Liver (tissue), 3 donors: ENCODE data around the gene HOPX.

Experiments used
- ATF3 ChIP-seq: IDR thresholded peaks from 2 replicates; pipeline ENCODE4 v1.6.1; 2016; ENCODE audit warnings: antibody characterized with exemption
- CTCF ChIP-seq: fragments of 150-350 bp; IDR thresholded peaks from 2 replicates; pipeline ENCODE4 v1.5.1; 2017; ENCODE audit warnings: improper control_type of control experiment, low read depth, low read length; ENCODE audit not compliant: missing input control
- FOXA2 ChIP-seq: IDR thresholded peaks from 2 replicates; pipeline ENCODE4 v1.6.1; 2016; ENCODE audit warnings: antibody characterized with exemption
- GABPA ChIP-seq, 2 donors: IDR thresholded peaks in 1 of 2; conservative IDR thresholded peaks in 1 of 2; 2 replicates each; pipeline ENCODE4 v1.6.1; 2016; ENCODE audit warnings: antibody characterized with exemption in 2 of 2, mild to moderate bottlenecking in 1 of 2, moderate library complexity in 1 of 2
- HNF4G ChIP-seq: IDR thresholded peaks from 2 replicates; pipeline ENCODE4 v1.6.1; 2016; ENCODE audit warnings: antibody characterized with exemption
- JUND ChIP-seq, 2 donors: IDR thresholded peaks; 2 replicates each; pipeline ENCODE4 v1.6.1; 2016; ENCODE audit warnings: antibody characterized with exemption in 2 of 2
- MAX ChIP-seq: IDR thresholded peaks from 2 replicates; pipeline ENCODE4 v1.6.1; 2016; ENCODE audit warnings: antibody characterized with exemption
- REST ChIP-seq: IDR thresholded peaks from 2 replicates; pipeline ENCODE4 v1.6.1; 2016; ENCODE audit warnings: antibody characterized with exemption, mild to moderate bottlenecking
- SP1 ChIP-seq: IDR thresholded peaks from 2 replicates; pipeline ENCODE4 v1.6.1; 2018; ENCODE audit warnings: antibody characterized with exemption, mild to moderate bottlenecking
- TAF1 ChIP-seq: conservative IDR thresholded peaks from 2 replicates; pipeline ENCODE4 v1.6.1; 2016; ENCODE audit warnings: antibody characterized with exemption, mild to moderate bottlenecking
- YY1 ChIP-seq: IDR thresholded peaks from 2 replicates; pipeline ENCODE4 v1.6.1; 2016; ENCODE audit warnings: antibody characterized with exemption, mild to moderate bottlenecking
- ZBTB33 ChIP-seq: IDR thresholded peaks from 2 replicates; pipeline ENCODE4 v1.6.1; 2016; ENCODE audit warnings: antibody characterized with exemption
- donor health status: healthy.
- donor health status: healthy.

- TF ChIP-seq CTCF (no peak), SP1 (no peak), TAF1 (no peak), JUND (IDR thresholded peaks at IDR 0.05) (no peak), ATF3 (no peak), GABPA (IDR thresholded peaks at IDR 0.05 in 1 of 2, conservative IDR thresholded peaks at IDR 0.05 in 1 of 2) (no peak), YY1 (no peak), REST (no peak), ZBTB33 (no peak), HNF4G (no peak), MAX (no peak), FOXA2 (no peak)
Observed at GRCh38 chr4:56698329-56698728, 17.2 kb upstream of the HOPX start.
